K562 (cell line): ENCODE results near the gene RAD51D. TPM values are rescaled to one million over a fixed set of nuclear protein-coding genes. Genes with fewer than 3 reads are reported as not detected.

Experiments used
- CHD1 ChIP-seq: fragments of 200-600 bp; sonication (generic); IDR thresholded peaks from one replicate; pipeline ENCODE4 v1.6.1; 2012; ENCODE audit warnings: mild to moderate bottlenecking, moderate library complexity, low read length, inconsistent platforms
- E2F5 ChIP-seq: sonication (generic); formaldehyde crosslinking; IDR thresholded peaks from 2 replicates; pipeline ENCODE4 v1.8.0; 2022; ENCODE audit warnings: mild to moderate bottlenecking, missing genetic modification reagents
- HMGN3 ChIP-seq: IDR thresholded peaks from 2 replicates; pipeline ENCODE4 v1.6.1; 2011; ENCODE audit warnings: borderline replicate concordance, low read depth, mild to moderate bottlenecking, mixed read lengths, low read length; ENCODE audit not compliant: insufficient read length; ENCODE audit errors: extremely low read depth
- MCM7 ChIP-seq, 2 experiments: fragments of 450-650 bp; IDR thresholded peaks; 2 replicates each; pipeline ENCODE4 v1.6.1; 2016 to 2018
- NCOA2 ChIP-seq, 2 experiments: fragments of 450-650 bp; IDR thresholded peaks; 2 replicates each; pipeline ENCODE4 v1.6.1; 2018; ENCODE audit warnings: mild to moderate bottlenecking in 2 of 2, moderate library complexity in 1 of 2; ENCODE audit not compliant: partially characterized antibody in 2 of 2
- NELFE ChIP-seq: IDR thresholded peaks from 2 replicates; pipeline ENCODE4 v1.6.1; 2011; ENCODE audit warnings: mild to moderate bottlenecking; ENCODE audit not compliant: insufficient read depth, insufficient read length
- NR1H2 ChIP-seq: sonication (generic); formaldehyde crosslinking; IDR thresholded peaks from 2 replicates; pipeline ENCODE4 v1.4.0; 2020; ENCODE audit warnings: mild to moderate bottlenecking, missing genetic modification reagents
- PCBP1 ChIP-seq: fragments of 200-400 bp; formaldehyde crosslinking; IDR thresholded peaks from 2 replicates; pipeline ENCODE4 v1.6.1; 2018; ENCODE audit warnings: mild to moderate bottlenecking, low read depth, low read length; ENCODE audit not compliant: poor library complexity, severe bottlenecking
- RBFOX2 ChIP-seq: fragments of 200-400 bp; formaldehyde crosslinking; IDR thresholded peaks from 2 replicates; pipeline ENCODE4 v1.6.1; 2017; ENCODE audit warnings: low read depth, mild to moderate bottlenecking, low read length, moderate library complexity
- SIX5 ChIP-seq, 2 experiments: IDR thresholded peaks; 2 replicates each; pipeline ENCODE4 v1.6.1; 2011; ENCODE audit warnings: low read length in 2 of 2, borderline replicate concordance in 1 of 2, low read depth in 1 of 2, mild to moderate bottlenecking in 1 of 2, moderate library complexity in 1 of 2; ENCODE audit not compliant: insufficient read depth in 1 of 2
- SRF ChIP-seq, 2 experiments: fragments of 250-450, 450-650 bp in 1 of 2; sonication (Bioruptor Pico) in 1 of 2; sonication (generic) in 1 of 2; formaldehyde crosslinking; IDR thresholded peaks; 2 replicates each; pipeline versions ENCODE4 v1.5.0 to v1.5.1; 2020 to 2022; ENCODE audit warnings: mild to moderate bottlenecking in 1 of 2, missing genetic modification reagents in 1 of 2
- TCFL5 ChIP-seq: fragments of 250-450 bp; sonication (Bioruptor Pico); conservative IDR thresholded peaks from 2 replicates; pipeline ENCODE4 v1.6.1; 2021; ENCODE audit warnings: mild to moderate bottlenecking, moderate library complexity, matching md5 sums
- XRCC3 ChIP-seq: fragments of 450-650 bp; IDR thresholded peaks from 2 replicates; pipeline ENCODE4 v1.6.1; 2017; ENCODE audit warnings: mild to moderate bottlenecking, moderate library complexity
- ZNF717 ChIP-seq: fragments of 250-450 bp; sonication (Bioruptor Pico); IDR thresholded peaks from 2 replicates; pipeline ENCODE4 v1.5.0; 2021
- polyA plus RNA-seq, 8 experiments: library from polyadenylated mRNA; depleted of rRNA in 4 of 8; stranded (reverse) in 5 of 8; unstranded in 3 of 8; fragments of >200 nt; fragmentation: Nextera tagmentation in 2 of 8; fragmentation: Illumina TruSeq in 1 of 8; extraction: Ambion mirVana in 2 of 8; extraction: Trizol in 1 of 8; gene quantifications; 2 replicates each; pipeline versions ENCODE4 v1.2.1 to v1.2.3, GENCODE V29; 2011 to 2014; ENCODE audit warnings: inconsistent platforms in 1 of 8, missing spikeins in 1 of 8
- total RNA-seq, 7 experiments: library from RNA; depleted of rRNA in 6 of 7; stranded (reverse); fragments of >200 nt in 6 of 7; fragmentation: Illumina TruSeq in 2 of 7; extraction: Trizol in 2 of 7; gene quantifications; 2 replicates each; pipeline versions ENCODE4 v1.2.1 to v1.2.3, GENCODE V29; 2011 to 2021; ENCODE audit warnings: low replicate concordance in 1 of 7
- TF ChIP-seq, protein P1 (sequence below): fragments of 450-650 bp; formaldehyde crosslinking; IDR thresholded peaks from 2 replicates; pipeline ENCODE4 v1.4.0; 2020; ENCODE audit warnings: mild to moderate bottlenecking, moderate library complexity
- TF ChIP-seq, protein P2 (sequence below): fragments of 250-450 bp; sonication (Bioruptor Pico); IDR thresholded peaks from 2 replicates; pipeline ENCODE4 v1.4.0; 2020
- TF ChIP-seq, protein P3 (sequence below): fragments of 450-650 bp; formaldehyde crosslinking; IDR thresholded peaks from 2 replicates; pipeline ENCODE4 v1.4.0; 2020; ENCODE audit warnings: mild to moderate bottlenecking, moderate library complexity

RAD51D gene
- total and polyA plus RNA-seq, 9 of the 15 experiments (the other 6 are each of a cell fraction or from before 2014, with no cell fraction given): 2.2 to 16.9 (median 8.7) TPM

- TF ChIP-seq HMGN3: no peak
- no peak for TF ChIP-seq MCM7 (IDR thresholded peaks at IDR 0.05)
- TF ChIP-seq XRCC3: no peak
- TF ChIP-seq CHD1: no peak
- no peak for TF ChIP-seq NELFE
- peak; percentile 93 for TF ChIP-seq PCBP1
- no peak for TF ChIP-seq TCFL5
- no peak for TF ChIP-seq NCOA2 (IDR thresholded peaks at IDR 0.05; ENCODE audit: partially characterized antibody in 2 of 2)
- TF ChIP-seq ZNF717 (CRISPR knock-in tag): no peak
- TF ChIP-seq SIX5 (IDR thresholded peaks at IDR 0.05; ENCODE audit: borderline replicate concordance in 1 of 2, insufficient read depth in 1 of 2, low read depth in 1 of 2, low read length in 2 of 2): no peak
- TF ChIP-seq, protein P1, sequence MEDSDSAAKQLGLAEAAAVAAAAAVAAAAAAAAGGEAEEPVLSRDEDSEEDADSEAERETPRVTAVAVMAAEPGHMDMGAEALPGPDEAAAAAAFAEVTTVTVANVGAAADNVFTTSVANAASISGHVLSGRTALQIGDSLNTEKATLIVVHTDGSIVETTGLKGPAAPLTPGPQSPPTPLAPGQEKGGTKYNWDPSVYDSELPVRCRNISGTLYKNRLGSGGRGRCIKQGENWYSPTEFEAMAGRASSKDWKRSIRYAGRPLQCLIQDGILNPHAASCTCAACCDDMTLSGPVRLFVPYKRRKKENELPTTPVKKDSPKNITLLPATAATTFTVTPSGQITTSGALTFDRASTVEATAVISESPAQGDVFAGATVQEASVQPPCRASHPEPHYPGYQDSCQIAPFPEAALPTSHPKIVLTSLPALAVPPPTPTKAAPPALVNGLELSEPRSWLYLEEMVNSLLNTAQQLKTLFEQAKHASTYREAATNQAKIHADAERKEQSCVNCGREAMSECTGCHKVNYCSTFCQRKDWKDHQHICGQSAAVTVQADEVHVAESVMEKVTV (CRISPR knock-in tag): peak; percentile 78
- TF ChIP-seq, protein P2, sequence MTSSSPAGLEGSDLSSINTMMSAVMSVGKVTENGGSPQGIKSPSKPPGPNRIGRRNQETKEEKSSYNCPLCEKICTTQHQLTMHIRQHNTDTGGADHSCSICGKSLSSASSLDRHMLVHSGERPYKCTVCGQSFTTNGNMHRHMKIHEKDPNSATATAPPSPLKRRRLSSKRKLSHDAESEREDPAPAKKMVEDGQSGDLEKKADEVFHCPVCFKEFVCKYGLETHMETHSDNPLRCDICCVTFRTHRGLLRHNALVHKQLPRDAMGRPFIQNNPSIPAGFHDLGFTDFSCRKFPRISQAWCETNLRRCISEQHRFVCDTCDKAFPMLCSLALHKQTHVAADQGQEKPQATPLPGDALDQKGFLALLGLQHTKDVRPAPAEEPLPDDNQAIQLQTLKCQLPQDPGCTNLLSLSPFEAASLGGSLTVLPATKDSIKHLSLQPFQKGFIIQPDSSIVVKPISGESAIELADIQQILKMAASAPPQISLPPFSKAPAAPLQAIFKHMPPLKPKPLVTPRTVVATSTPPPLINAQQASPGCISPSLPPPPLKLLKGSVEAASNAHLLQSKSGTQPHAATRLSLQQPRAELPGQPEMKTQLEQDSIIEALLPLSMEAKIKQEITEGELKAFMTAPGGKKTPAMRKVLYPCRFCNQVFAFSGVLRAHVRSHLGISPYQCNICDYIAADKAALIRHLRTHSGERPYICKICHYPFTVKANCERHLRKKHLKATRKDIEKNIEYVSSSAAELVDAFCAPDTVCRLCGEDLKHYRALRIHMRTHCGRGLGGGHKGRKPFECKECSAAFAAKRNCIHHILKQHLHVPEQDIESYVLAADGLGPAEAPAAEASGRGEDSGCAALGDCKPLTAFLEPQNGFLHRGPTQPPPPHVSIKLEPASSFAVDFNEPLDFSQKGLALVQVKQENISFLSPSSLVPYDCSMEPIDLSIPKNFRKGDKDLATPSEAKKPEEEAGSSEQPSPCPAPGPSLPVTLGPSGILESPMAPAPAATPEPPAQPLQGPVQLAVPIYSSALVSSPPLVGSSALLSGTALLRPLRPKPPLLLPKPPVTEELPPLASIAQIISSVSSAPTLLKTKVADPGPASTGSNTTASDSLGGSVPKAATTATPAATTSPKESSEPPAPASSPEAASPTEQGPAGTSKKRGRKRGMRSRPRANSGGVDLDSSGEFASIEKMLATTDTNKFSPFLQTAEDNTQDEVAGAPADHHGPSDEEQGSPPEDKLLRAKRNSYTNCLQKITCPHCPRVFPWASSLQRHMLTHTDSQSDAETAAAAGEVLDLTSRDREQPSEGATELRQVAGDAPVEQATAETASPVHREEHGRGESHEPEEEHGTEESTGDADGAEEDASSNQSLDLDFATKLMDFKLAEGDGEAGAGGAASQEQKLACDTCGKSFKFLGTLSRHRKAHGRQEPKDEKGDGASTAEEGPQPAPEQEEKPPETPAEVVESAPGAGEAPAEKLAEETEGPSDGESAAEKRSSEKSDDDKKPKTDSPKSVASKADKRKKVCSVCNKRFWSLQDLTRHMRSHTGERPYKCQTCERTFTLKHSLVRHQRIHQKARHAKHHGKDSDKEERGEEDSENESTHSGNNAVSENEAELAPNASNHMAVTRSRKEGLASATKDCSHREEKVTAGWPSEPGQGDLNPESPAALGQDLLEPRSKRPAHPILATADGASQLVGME: no peak
- no peak for TF ChIP-seq E2F5 (CRISPR knock-in tag)
- peak; percentile 88 for TF ChIP-seq RBFOX2
- no peak for TF ChIP-seq NR1H2 (CRISPR knock-in tag)
- no peak for TF ChIP-seq SRF (CRISPR knock-in tag; IDR thresholded peaks at IDR 0.05)
- TF ChIP-seq, protein P3, sequence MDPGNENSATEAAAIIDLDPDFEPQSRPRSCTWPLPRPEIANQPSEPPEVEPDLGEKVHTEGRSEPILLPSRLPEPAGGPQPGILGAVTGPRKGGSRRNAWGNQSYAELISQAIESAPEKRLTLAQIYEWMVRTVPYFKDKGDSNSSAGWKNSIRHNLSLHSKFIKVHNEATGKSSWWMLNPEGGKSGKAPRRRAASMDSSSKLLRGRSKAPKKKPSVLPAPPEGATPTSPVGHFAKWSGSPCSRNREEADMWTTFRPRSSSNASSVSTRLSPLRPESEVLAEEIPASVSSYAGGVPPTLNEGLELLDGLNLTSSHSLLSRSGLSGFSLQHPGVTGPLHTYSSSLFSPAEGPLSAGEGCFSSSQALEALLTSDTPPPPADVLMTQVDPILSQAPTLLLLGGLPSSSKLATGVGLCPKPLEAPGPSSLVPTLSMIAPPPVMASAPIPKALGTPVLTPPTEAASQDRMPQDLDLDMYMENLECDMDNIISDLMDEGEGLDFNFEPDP: no peak
These were observed at the start of gene RAD51D (continued) for GRCh38 chr17:35119370-35120165.
